Osteocyte (in vitro differentiated cells): Measurements from ENCODE around the gene CDH20. TPM values are rescaled to one million over a fixed set of nuclear protein-coding genes. Genes with fewer than 3 reads are reported as not detected.

Experiments
- DNase-seq: peaks from one replicate; pipeline ENCODE4 v3.0.0; 2021; ENCODE audit warnings: mixed read lengths; ENCODE audit not compliant: unreplicated experiment; ENCODE audit errors: extremely low spot score
- H3K27ac Mint-ChIP-seq: one replicate; pipeline ENCODE4 v1.8.0; 2021; ENCODE audit warnings: mild to moderate bottlenecking, mixed read lengths; ENCODE audit not compliant: unreplicated experiment
- H3K27me3 Mint-ChIP-seq: one replicate; pipeline ENCODE4 v1.8.0; 2021; ENCODE audit warnings: mixed read lengths; ENCODE audit not compliant: unreplicated experiment
- H3K36me3 Mint-ChIP-seq: one replicate; pipeline ENCODE4 v1.8.0; 2021; ENCODE audit warnings: mixed read lengths; ENCODE audit not compliant: unreplicated experiment
- H3K4me1 Mint-ChIP-seq: one replicate; pipeline ENCODE4 v1.8.0; 2021; ENCODE audit warnings: mixed read lengths; ENCODE audit not compliant: unreplicated experiment
- H3K4me3 Mint-ChIP-seq: one replicate; pipeline ENCODE4 v1.8.0; 2021; ENCODE audit warnings: mild to moderate bottlenecking, moderate library complexity, mixed read lengths; ENCODE audit not compliant: unreplicated experiment
- H3K9me3 Mint-ChIP-seq: one replicate; pipeline ENCODE4 v1.8.0; 2021; ENCODE audit warnings: mixed read lengths; ENCODE audit not compliant: unreplicated experiment
- total RNA-seq: library from RNA; stranded (reverse); gene quantifications from 2 replicates; pipeline ENCODE4 v1.2.1, GENCODE V29; 2021
- TF ChIP-seq, protein P1 (sequence below): fragments of 200-600 bp; sonication (generic); IDR thresholded peaks from 2 replicates; pipeline ENCODE4 v1.5.0; 2021; ENCODE audit warnings: antibody characterized with exemption, mild to moderate bottlenecking, moderate library complexity

Gene CDH20
- total RNA-seq, 1 donor from 2014 or later, result not detected

DNA sequence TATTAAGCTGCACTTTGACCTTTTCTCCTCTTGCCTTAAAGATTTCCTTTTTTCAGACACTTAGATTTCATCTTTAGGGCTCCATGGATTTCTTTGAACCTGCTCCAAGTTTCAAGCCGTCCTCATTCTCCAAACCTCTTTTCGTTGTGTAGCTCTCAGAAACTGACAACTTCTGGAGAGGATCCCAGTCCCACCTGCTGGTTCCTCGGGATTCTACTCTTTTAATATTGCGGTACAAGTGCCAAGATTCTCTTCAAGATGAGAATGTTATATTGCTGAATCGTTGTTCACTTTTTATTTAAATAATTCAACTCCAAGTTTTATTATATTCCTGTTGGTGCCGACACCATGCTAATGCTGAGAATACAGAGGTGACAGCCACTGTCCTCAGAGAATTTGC, 141.1 kb downstream of the CDH20 start:
- DNase-seq, result no peak
- Mint-ChIP-seq H3K27me3 (peaks cover 61% of the 10 kb centered on the region), H3K9me3 (no peaks in the 10 kb centered on the region), H3K4me3 (no peak overlapping the region), H3K4me1 (no peaks in the 10 kb centered on the region), H3K27ac (no peak overlapping the region), H3K36me3 (no peaks in the 10 kb centered on the region)
- TF ChIP-seq, protein P1, sequence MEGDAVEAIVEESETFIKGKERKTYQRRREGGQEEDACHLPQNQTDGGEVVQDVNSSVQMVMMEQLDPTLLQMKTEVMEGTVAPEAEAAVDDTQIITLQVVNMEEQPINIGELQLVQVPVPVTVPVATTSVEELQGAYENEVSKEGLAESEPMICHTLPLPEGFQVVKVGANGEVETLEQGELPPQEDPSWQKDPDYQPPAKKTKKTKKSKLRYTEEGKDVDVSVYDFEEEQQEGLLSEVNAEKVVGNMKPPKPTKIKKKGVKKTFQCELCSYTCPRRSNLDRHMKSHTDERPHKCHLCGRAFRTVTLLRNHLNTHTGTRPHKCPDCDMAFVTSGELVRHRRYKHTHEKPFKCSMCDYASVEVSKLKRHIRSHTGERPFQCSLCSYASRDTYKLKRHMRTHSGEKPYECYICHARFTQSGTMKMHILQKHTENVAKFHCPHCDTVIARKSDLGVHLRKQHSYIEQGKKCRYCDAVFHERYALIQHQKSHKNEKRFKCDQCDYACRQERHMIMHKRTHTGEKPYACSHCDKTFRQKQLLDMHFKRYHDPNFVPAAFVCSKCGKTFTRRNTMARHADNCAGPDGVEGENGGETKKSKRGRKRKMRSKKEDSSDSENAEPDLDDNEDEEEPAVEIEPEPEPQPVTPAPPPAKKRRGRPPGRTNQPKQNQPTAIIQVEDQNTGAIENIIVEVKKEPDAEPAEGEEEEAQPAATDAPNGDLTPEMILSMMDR, result no peak

GRCh38 chr18:61474918-61475317, 141.7 kb downstream of the CDH20 start:
- H3K36me3 Mint-ChIP-seq, result no peaks in the 10 kb centered on the region
- TF ChIP-seq, protein P1, result no peak
- no peak overlapping the region for H3K27ac Mint-ChIP-seq

GRCh38 chr18:61475931-61476330, 142.7 kb downstream of the CDH20 start:
- H3K36me3 Mint-ChIP-seq, result no peaks in the 10 kb centered on the region
- H3K27ac Mint-ChIP-seq, result no peak overlapping the region
- no peak overlapping the region for H3K4me3 Mint-ChIP-seq
- no peaks in the 10 kb centered on the region for H3K4me1 Mint-ChIP-seq
- peaks cover 71% of the 10 kb centered on the region for H3K27me3 Mint-ChIP-seq
- TF ChIP-seq, protein P1, result no peak
- DNase-seq, result no peak
- H3K9me3 Mint-ChIP-seq, result no peaks in the 10 kb centered on the region

More at GRCh38 chr18:61474918-61475317, 141.7 kb downstream of the CDH20 start:
- Mint-ChIP-seq H3K27me3 (peaks cover 65% of the 10 kb centered on the region), H3K4me1 (no peaks in the 10 kb centered on the region), H3K4me3 (no peak overlapping the region), H3K9me3 (no peaks in the 10 kb centered on the region)
- no peak for DNase-seq

DNA sequence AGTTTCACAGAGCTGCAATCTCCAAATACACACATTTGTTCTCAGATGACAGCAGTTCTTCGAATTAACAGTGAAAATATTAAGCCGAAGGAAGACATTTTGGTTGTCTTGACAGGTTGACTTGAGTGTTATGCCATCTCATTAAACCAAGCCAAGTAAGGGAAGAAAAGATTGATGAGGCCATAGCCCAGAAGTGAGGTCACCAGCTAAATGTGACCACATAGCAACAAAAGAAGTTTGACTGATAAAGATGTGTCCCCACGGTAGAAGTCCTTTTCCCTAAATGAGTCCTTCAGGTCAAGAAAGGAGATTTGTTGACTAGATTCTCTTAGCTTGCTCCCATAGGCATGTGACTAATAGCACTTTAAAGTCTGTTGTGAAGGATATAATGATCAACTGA, 156.1 kb downstream of the CDH20 start:
- Mint-ChIP-seq H3K4me1 (no peaks in the 10 kb centered on the region), H3K9me3 (no peaks in the 10 kb centered on the region), H3K27ac (no peak overlapping the region), H3K4me3 (no peak overlapping the region), H3K27me3 (peaks cover 42% of the 10 kb centered on the region), H3K36me3 (no peaks in the 10 kb centered on the region)
- no peak for DNase-seq
- TF ChIP-seq, protein P1, result no peak

DNA sequence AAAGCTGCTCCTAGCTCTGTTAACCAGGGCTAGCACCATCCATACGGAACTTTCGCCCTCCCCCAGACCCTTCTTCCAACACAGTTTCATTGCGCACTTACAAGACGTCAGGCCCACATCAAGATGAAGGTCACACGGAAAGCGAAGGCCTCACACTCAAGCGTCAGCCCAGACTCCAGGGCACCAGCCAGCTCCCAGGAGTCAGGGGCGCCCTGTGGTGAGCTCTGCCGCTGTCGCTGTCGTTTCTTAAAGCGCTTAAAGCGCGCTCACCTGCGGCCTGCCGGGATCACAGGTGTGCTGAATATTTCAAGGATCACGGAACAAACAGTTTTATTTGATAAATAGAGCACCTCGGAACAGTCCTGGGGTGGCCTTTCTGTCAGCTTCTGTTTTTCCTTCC, 163.1 kb downstream of the CDH20 start:
- TF ChIP-seq, protein P1, result no peak
- peaks cover 10% of the 10 kb centered on the region for H3K27me3 Mint-ChIP-seq
- H3K36me3 Mint-ChIP-seq, result no peaks in the 10 kb centered on the region
- no peak overlapping the region for H3K4me3 Mint-ChIP-seq
- DNase-seq, result no peak
- no peaks in the 10 kb centered on the region for H3K4me1 Mint-ChIP-seq
- H3K27ac Mint-ChIP-seq, result no peak overlapping the region
- H3K9me3 Mint-ChIP-seq, result no peaks in the 10 kb centered on the region
